ENCODE data around the gene DAPK1.

GRCh38 chr9:87503927-87504326, 6.3 kb downstream of the DAPK1 start:
- TF ChIP-seq, protein P1, sequence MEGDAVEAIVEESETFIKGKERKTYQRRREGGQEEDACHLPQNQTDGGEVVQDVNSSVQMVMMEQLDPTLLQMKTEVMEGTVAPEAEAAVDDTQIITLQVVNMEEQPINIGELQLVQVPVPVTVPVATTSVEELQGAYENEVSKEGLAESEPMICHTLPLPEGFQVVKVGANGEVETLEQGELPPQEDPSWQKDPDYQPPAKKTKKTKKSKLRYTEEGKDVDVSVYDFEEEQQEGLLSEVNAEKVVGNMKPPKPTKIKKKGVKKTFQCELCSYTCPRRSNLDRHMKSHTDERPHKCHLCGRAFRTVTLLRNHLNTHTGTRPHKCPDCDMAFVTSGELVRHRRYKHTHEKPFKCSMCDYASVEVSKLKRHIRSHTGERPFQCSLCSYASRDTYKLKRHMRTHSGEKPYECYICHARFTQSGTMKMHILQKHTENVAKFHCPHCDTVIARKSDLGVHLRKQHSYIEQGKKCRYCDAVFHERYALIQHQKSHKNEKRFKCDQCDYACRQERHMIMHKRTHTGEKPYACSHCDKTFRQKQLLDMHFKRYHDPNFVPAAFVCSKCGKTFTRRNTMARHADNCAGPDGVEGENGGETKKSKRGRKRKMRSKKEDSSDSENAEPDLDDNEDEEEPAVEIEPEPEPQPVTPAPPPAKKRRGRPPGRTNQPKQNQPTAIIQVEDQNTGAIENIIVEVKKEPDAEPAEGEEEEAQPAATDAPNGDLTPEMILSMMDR (IDR thresholded peaks at IDR 0.05; ENCODE audit: low read depth, low read length, poor library complexity, severe bottlenecking) = no peak
- no peak for TF ChIP-seq EZH2phosphoT487 (IDR thresholded peaks at IDR 0.05; ENCODE audit: borderline replicate concordance, low read length)
